Endothelial cell of umbilical vein (primary cell): ENCODE data around the gene HBZ. TPM values are rescaled to one million over a fixed set of nuclear protein-coding genes. Genes with fewer than 3 reads are reported as not detected.
"Not testable (repeated sequence)": the region's sequence is repeated elsewhere in the genome, so short reads cannot be mapped to it uniquely, and the experiment has no call there.

Experiments
- BruUV-seq: library from RNA; stranded (reverse); fragments of 400-500 nt; replicated peaks from 2 replicates; lab custom pipeline; 2021; lab: Mats Ljungman, UMichigan
- CTCF ChIA-PET: fragments of 300-600, 350-600 bp; sonication (Branson Sonifier 250); formaldehyde crosslinking; loops from one replicate; lab custom pipeline; 2021; ENCODE audit warnings: antibody characterized with exemption, inconsistent platforms; lab: Charles Lee
- POLR2A ChIA-PET: fragments of 300-600, 350-600 bp; sonication (Branson Sonifier 250); formaldehyde crosslinking; loops from one replicate; lab custom pipeline; 2021; ENCODE audit warnings: antibody characterized with exemption, inconsistent platforms; lab: Charles Lee
- DNase-seq: peaks from one replicate; pipeline ENCODE4 v3.0.0-alpha.2; 2011; ENCODE audit warnings: low read depth, low spot score
- FAIRE-seq: peaks from 2 replicates; lab custom pipeline; 2011; peaks lifted over from hg19 to GRCh38; lab: Jason Lieb, UNC
- H2AFZ ChIP-seq: 2 replicates; pipeline ENCODE4 v1.6.0; 2012; ENCODE audit warnings: low read depth, low read length, control low read depth, inconsistent platforms
- H3K27ac ChIP-seq: 2 replicates; pipeline ENCODE4 v1.5.1; 2011; ENCODE audit warnings: low read depth, mild to moderate bottlenecking, control low read depth, low read length, moderate library complexity; ENCODE audit not compliant: insufficient read depth
- H3K27me3 ChIP-seq, 2 experiments: 2 replicates each; pipeline versions ENCODE4 v1.6.0 to v1.6.1; 2011; ENCODE audit warnings: low read length in 2 of 2, mixed read lengths in 1 of 2; ENCODE audit not compliant: control insufficient read depth in 2 of 2, insufficient read depth in 2 of 2
- H3K36me3 ChIP-seq, 2 experiments: 2 replicates in 1 of 2; 3 replicates in 1 of 2; pipeline ENCODE4 v1.5.1; 2011; ENCODE audit warnings: low read length in 2 of 2, mild to moderate bottlenecking in 1 of 2, moderate library complexity in 1 of 2; ENCODE audit not compliant: control insufficient read depth in 2 of 2, insufficient read depth in 2 of 2; ENCODE audit errors: extremely low read depth in 1 of 2
- H3K4me1 ChIP-seq: 3 replicates; pipeline ENCODE4 v1.5.1; 2011; ENCODE audit warnings: mild to moderate bottlenecking, low read length; ENCODE audit not compliant: control insufficient read depth, insufficient read depth; ENCODE audit errors: extremely low read depth
- H3K4me2 ChIP-seq: 2 replicates; pipeline ENCODE4 v1.6.1; 2011; ENCODE audit warnings: low read length, control low read depth, mixed read lengths; ENCODE audit not compliant: insufficient read depth
- H3K4me3 ChIP-seq, 3 experiments: fragments of 200-600 bp in 1 of 3; sonication (generic), shearing (Covaris generic) in 1 of 3; replicated peaks in 1 of 3; 2 replicates each; pipeline ENCODE4 v1.5.1; 2011 to 2016; ENCODE audit warnings: control low read depth in 3 of 3, low read length in 3 of 3, mild to moderate bottlenecking in 2 of 3, inconsistent platforms in 1 of 3, low read depth in 1 of 3, moderate library complexity in 1 of 3; ENCODE audit not compliant: insufficient read depth in 1 of 3
- H3K79me2 ChIP-seq: 2 replicates; pipeline ENCODE4 v1.6.0; 2012; ENCODE audit warnings: low read length, inconsistent platforms; ENCODE audit not compliant: control insufficient read depth, insufficient read depth
- H3K9ac ChIP-seq: replicated peaks from 2 replicates; pipeline ENCODE3; 2011; ENCODE audit warnings: low read length, control low read depth; ENCODE audit not compliant: insufficient read depth; ENCODE audit errors: extremely low read depth
- H3K9me1 ChIP-seq: replicated peaks from 3 replicates; pipeline ENCODE4 v1.6.0; 2011; ENCODE audit warnings: mild to moderate bottlenecking, low read length; ENCODE audit not compliant: control insufficient read depth, insufficient read depth; ENCODE audit errors: extremely low read depth
- H3K9me3 ChIP-seq: replicated peaks from 2 replicates; pipeline ENCODE4 v1.5.1; 2012; ENCODE audit warnings: low read length, inconsistent platforms; ENCODE audit not compliant: control insufficient read depth, insufficient read depth
- H4K20me1 ChIP-seq: replicated peaks from 2 replicates; pipeline ENCODE3; 2011; ENCODE audit warnings: mild to moderate bottlenecking, low read length; ENCODE audit not compliant: control insufficient read depth, insufficient read depth; ENCODE audit errors: extremely low read depth
- dilution Hi-C: fragments of 300-500 bp; cut with MboI; formaldehyde crosslinking; loops from one replicate; pipeline ENCODE4 v1.15.0; 2019; ENCODE audit warnings: low sequenced_read_pairs; ENCODE audit not compliant: extremely low pct_ligation_motif_present
- intact Hi-C: fragments of 100-400 bp; cut with micrococcal nuclease; formaldehyde crosslinking; loops from one replicate; pipeline ENCODE4 v1.10.0; 2022
- polyA plus RNA-seq, 4 experiments: library from polyadenylated mRNA; depleted of rRNA in 3 of 4; stranded (reverse) in 3 of 4; unstranded in 1 of 4; fragments of >200 nt; gene quantifications; 2 replicates each; pipeline versions ENCODE4 v1.2.1 to v1.2.3, GENCODE V29; 2011 to 2012; ENCODE audit warnings: missing spikeins in 1 of 4
- total RNA-seq: library from RNA; stranded (reverse); gene quantifications from 2 replicates; pipeline ENCODE4 v1.2.3, GENCODE V29; 2021

Gene HBZ
- total and polyA plus RNA-seq, 2 donors (not counting 3 experiments of a cell fraction or from before 2014, with no cell fraction given) = not detected

GRCh38 chr16:163696-164095 lies 11.3 kb downstream of the HBZ start:
- H3K9me1 ChIP-seq, H3K9me3 ChIP-seq, H3K36me3 ChIP-seq, H3K9ac ChIP-seq, H3K79me2 ChIP-seq, H3K27ac ChIP-seq, DNase-seq, BruUV-seq, H3K4me1 ChIP-seq, CTCF ChIA-PET, H3K4me2 ChIP-seq, dilution Hi-C loops, POLR2A ChIA-PET, H3K4me3 ChIP-seq, H2AFZ ChIP-seq, intact Hi-C loops, H4K20me1 ChIP-seq: not testable (repeated sequence)
- peak; percentile 63 for FAIRE-seq
- H3K27me3 ChIP-seq = peaks cover 38 to 39% of the 10 kb centered on the region in 2 experiments

GRCh38 chr16:164134-164823 lies 11.8 kb downstream of the HBZ start:
- CTCF ChIA-PET, H3K36me3 ChIP-seq, H3K9me1 ChIP-seq, H3K79me2 ChIP-seq, POLR2A ChIA-PET, dilution Hi-C loops, H2AFZ ChIP-seq, H3K4me2 ChIP-seq, H3K9ac ChIP-seq, intact Hi-C loops, BruUV-seq, DNase-seq, H3K4me3 ChIP-seq, H3K9me3 ChIP-seq, H3K4me1 ChIP-seq, H3K27ac ChIP-seq, H4K20me1 ChIP-seq: not testable (repeated sequence)
- peak; percentile 18 for FAIRE-seq
- H3K27me3 ChIP-seq = peaks cover 35 to 39% of the 10 kb centered on the region in 2 experiments
